Stimulated activated CD4-positive, alpha-beta T cell treated with anti-CD3 and anti-CD28 coated beads, Interleukin-2, amount 100 ng/mL, for 48 hours (primary cell): Measurements from ENCODE around the gene GPX8.

Experiments used
- DNase-seq, 2 donors: peaks; one replicate each; pipeline ENCODE4 v3.0.0-alpha.2; 2020

GPX8 gene

DNA sequence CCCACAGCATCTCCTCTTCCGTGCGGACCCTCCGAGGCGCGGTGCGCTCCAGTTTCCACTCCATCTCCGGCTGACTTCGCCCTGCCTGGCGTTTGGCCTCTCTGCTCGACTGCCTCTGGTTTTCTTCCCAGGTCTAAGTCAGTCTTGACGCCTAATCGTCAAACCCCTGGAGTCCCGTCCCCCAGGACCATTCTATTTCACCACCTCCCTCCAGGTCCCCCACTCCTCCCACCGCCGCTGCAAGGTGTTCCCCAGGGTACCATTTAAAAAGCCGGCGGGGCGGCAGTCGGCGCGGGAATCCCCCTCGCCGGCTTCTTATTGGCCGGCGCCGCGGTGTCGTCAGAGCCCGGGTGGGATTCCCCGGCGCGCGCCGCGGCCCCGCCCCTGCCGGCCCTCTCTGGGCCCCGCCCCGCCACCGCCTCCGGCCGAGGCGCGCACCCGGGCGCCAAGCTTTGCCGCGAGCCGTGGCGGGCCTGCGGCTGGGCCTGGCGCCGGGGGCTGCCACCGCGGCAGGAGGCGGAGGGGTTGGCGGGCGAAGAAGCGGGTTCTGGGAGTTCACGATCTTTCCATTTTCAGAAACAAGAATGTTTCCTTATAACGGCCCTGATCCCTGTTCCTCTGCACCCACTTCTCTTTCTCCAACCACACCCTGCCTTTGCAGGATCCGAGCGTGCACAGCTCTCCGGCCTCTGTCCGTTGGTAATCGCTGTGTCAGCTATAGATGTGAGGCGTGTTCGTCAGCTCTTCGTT, 13.1 kb downstream of the GPX8 start, which contains the start of gene CDC20B:
Gene CDC20B (minus strand): TSS at position 241 of the 750 bp plus-strand sequence. CDS start 177 bp downstream, at position 64.
- peak; percentile 65 to 74 for DNase-seq

DNA sequence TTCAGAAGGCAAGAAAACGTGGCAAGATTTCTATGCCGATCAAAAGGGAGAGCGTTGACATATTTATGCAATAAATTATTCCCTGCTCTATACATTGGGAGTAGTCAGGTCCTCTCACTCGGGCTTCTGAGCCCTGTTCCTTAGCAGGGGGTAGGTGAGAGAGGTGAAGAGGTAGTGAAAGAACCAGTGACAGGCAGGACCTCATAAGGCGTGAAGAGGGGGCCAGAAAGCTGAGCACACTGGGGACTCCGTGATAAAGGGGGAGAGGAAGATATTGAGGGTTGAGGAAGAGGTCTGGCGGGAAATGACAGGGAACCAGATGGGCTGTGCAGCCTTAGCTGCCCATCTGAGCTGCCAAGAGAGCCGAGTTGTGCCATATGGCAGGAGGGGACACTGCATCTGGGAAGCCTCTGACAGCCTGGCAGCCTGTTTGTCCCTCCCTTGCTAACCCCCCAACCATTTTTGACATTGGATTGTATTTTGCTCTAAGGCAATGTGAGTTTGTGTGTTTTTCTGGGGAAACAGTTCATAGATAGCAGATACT, 13.8 kb downstream of the GPX8 start:
- DNase-seq = no peak

DNA sequence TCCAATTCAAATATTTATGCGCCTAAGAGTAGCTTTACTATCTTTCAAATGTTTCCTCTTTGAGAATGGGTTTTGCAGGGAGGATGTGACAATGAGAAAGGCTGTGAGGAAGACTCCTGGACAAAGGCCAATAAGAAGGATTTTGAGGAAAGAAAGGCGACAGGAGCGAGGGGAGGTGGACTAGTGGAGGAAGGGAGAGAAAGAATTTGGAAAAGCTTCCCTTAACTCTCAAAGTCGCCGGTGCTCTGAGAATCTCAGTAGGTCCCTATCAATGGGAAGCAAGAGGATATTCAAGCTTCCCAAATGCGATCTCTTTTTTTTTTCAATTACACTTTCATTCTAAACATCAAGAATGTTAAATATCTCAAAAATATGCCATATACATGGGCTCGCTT, 15.8 kb downstream of the GPX8 start:
- DNase-seq = no peak

DNA sequence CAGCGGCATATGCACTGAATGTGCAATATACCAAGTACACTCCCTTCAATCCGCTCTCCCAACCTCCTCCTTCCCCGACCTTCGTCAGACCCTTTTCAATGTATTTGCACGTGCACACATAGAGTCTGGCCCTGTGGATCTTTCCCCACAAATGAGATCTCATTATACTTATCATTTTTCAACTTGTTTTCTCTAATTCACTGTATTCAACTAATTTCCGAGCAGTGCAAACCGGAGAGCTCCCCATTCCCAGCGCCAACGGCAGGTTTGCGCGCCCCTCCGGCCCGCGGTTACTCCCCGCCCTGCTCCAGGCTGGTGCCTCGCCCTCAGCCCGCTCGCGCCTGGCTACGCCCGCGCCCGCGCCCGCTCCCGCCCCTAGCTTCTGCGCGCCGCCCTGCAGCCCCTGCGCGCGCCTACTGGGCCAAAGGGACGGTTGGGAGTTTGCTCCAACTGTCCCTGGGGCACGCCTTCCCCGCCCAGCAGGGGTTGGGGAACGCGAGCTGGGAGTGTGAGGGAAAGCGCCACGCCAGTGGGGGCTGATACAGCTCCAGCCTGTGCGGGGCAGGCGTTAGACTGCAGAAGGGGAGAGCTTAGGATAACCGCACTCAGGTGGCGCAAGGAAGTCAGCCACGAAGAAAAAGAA, 16.3 kb downstream of the GPX8 start:
- peak; percentile 12 to 17 for DNase-seq

DNA sequence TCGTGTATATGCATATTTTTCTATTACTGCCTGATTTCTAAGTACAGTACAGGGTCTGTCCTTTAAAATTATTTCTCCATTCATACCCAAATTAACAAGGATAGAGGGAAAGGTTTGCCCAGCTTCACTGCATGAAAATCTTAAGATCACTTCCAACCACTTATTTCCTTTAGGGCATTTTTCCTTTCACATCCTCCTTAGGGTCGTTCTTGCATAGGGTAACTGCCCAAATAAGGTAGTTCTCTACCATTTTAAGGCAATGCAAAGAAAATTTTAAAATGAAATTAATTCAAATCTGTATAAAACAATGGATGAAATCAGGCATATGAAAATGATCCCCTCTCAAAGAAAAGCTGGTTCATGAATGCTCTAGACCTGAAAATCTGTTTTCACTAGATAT, 17.1 kb downstream of the GPX8 start:
- DNase-seq = no peak

DNA sequence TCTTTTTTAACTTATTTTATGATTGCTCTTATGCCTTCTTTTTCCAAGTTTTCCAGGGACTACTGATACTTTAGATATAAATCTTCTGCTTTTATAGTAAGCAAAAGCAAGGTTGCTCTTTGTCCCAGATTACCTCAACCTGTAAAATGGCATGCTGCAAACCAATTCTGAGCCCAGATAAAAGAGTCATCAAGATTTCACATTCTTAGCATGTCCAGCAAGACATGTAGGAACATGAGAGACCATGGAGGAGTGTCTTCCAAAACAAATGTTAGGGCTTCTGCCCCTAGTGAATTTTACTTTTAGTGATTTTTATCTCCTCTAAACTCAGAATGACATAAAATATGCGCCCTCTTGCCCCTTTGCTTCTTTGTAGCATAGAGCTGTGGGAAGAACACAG, 20.0 kb downstream of the GPX8 start:
- DNase-seq = no peak

DNA sequence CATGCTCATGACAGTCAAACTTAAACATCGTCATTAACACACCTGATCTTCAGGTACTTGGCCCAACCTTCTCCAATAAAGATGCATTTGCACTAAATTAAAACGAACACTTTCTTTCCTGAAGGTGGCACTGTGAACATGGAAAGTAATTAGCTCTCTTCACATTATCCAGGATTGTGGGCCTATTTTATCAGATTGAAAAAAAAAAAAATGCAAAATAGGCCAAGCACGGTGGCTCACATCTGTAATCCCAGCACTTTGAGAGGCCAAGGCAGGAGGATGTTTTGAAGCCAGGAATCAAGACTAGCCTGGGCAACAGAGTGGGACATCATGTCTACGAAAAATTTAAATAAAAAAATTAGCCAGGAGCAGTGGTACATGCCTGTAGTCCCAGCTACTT, 27.4 kb downstream of the GPX8 start:
- no peak for DNase-seq

DNA sequence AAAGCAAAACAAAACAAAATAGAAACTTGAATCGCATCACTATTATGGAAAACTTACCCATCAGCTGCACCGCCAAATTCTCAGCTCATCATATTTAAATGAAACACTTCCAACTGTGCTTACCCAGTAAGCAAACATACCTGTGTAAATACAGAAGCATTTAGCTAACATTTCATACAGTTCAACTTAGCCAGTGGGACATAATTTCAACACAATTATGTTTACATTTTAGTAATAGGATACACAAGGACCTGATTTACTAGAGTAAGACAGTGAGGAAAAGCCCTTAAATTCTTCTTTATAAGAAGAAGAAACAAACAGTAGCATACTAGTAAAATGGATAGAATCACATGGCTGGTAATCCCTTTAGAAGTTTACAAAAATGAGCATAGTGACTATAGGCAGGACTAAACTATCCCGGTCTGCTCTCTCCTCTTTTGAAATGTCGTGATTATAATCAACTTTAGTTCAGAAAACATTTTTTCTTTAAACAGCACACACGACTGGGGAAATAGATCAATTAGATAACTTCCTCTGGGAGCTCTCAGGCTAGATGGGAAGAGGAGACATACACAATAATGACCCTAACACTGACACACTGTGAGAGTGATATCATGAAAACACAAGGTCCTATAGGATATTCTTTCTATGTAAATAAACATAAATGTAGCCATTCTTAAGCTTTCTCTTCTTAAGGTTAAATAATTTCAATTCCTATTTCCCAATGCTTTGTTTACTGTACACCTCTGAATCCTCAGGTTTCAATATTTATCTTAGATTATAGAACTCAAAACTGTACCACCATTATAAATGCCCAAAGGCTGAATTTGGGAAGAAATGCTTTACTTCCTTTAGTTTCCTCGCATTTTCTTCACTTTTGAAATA, 28.9 kb downstream of the GPX8 start:
- no peak for DNase-seq

DNA sequence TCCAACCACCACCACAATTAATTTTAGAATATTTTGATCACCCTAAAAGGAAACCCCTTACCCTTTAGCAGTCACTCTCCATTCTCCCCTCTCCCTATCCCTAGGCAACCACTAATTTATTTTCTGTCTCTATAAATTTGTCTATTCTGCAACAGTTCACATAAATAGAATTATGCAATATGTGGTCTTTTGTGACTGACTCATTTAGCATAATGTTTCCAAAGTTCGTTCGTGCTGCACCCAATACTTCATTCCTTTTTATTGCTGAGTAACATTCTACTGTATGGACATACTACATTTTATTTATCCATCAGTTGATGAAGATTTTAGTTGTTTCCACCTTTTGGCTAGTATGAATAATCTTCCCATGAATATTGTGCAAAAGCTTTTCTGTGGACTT, 31.2 kb downstream of the GPX8 start:
- no peak for DNase-seq

DNA sequence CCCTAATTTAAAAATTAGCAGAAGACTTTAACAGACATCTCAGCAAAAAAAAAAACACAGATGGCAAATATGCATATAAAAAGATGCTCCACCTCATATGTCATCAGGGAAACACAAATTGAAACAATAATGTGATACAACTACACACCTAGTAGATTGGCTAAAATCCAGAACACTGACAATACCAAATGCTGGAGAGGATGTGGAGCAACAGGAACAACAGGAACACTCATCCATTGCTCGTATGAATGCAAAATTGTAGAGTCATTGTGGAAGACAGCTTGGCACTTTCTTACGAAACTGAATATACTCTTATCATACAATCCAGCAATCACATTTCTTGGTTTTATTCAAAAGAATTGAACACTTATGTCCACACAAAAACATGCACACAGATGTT, 45.0 kb downstream of the GPX8 start:
- no peak for DNase-seq

DNA sequence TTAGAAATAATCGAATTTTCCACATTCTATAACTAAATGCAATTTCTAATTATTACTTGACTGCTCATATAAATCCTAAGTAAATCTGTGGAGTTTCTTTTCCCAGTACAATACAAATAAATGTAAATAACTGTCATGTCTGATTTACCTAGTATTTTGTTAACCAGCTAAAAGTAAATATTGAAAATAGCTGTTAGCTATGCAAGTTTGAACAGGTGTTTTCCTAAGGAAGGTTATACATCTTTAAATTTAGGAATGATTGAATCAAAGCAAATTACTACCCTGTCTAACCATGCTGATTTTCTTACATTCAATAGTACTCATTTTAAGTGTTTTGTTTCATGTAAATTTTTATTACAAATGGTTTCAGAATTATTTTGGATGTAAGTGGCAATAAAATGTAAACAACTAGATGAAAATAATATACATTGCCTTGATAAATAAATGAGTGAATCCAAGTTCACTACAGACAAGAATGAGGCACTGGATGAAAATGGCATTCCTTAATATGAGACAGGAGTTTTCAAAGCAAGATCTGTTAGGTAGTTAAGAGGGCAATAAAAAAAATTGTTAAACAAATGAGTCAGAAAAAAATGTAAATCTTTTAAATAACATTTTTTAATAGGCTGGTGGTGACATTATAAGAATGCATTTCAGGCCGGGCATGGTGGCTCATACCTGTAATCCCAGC, 51.4 kb downstream of the GPX8 start:
- no peak for DNase-seq
